HG02763 (cell line): ENCODE results near the gene SH3TC1.

ENCODE experiments used
- ATAC-seq: cut with Tn5 transposase; IDR thresholded peaks from one replicate; pipeline ENCODE4 v1.9.1; 2021; ENCODE audit warnings: mild to moderate bottlenecking, moderate library complexity; ENCODE audit not compliant: unreplicated experiment

The SH3TC1 gene

DNA sequence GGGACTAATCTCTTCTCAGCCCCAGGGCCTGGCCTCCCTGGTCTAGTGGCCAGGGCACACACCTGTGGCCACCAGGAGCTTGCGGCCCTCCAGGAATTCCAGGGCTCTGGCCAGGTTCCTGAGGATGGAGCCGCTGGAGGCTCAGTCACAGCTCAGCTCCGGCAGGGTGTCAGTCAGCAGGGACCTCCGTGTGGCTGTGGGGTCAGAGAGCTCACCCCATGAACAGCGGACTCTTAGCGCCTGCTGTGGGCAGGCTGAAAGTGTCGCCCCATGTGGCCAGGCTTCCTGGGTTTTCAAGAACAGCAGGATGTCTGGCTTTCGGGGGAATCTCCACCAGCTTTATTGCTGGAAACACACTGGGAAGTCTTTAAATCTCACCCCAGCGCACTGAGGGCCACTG, 19.3 kb upstream of the SH3TC1 start:
- no peak for ATAC-seq

DNA sequence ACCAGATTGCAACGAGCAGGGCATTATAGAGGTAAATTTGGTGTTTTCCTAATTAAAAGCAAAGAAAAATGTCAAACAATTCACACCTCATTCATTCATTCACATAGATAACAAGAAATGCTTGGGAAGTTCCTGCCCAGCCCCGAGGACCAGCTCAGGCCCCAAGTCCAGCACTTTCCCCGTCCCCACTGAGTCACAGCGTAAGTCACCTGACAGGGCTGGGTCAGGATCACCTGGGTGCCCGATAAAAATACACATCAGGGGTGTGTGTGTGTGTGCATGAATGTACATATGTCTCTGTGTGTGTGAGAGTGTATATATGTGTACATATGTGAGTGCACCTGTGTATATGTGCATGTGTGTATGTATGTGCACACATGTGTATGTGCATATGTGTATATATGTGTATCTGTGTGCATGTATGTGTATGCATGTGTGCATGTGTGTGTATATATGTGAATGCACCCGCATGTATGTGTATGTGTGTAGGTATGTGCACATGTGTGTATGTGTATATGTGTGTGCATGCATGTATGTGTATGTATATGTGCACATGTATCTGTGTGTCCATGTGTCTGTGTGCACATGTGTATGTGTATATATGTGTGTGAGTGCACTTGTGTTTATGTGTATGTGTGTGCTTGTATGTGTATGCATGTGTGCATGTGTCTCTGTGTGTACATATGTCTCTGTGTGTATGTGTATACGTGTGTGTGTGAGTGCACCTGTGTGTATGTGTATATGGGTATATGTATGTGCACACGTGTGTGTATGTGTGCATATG, 18.6 kb upstream of the SH3TC1 start:
- ATAC-seq, result no peak

DNA sequence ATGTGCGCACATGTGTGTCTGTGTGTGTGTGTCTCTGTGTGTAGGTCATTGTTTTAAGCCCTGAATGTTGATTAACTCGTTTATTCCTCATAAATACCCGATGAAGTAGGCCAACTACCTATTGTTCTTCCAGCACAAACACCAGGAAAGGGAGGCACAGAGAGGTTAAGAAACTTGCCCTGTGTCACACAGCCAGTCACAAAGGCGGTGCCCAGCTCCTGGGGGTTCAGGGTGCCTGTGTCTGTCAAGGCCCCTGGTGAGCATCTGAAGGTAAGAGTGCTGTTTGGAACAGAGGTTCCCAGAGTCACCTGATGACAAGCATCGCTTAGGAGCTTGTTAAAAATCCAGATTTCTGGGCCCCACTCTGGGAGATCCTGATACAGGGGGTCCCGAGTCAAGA, 18.0 kb upstream of the SH3TC1 start:
- no peak for ATAC-seq

DNA sequence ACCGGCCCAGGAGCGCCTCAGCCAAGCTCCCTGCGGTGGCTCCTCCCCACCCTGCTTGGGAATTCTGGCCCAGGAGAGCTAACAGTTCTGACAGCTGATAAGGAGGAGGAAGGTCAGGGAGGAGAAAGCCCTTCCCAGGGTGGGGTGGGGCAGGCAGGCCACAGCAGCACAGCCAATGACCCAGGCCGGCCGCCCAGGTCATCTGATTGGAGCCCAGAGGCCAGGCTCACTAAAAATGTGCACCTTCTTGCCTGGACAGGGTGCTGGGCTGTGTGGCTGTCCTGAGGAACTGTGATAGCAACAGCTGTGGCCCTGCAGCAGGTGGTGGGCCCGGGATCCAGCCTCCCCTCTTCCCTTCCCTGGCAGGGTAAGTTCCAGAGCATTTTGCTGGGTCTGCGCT, 17.2 kb upstream of the SH3TC1 start:
- ATAC-seq, result no peak

DNA sequence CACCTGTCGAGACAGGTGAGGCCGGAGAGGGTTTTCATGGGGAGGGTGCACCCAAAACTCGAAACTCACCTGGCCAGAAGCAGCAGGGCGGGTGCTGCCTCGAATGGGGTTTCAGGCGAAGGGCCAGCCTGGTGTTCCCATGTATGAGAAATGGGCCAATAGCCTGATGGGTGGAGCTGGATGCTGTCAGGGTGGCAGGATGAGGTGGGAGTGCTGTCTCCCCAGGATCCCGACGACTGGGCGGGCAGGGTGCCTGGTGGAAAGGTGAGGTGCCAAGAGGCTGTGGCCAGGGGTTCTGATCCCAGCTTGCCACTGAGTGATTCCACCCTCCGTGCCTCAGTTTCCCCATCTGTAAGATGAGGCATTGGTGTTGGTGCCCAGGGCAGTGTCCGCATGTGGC, 16.8 kb upstream of the SH3TC1 start:
- no peak for ATAC-seq

DNA sequence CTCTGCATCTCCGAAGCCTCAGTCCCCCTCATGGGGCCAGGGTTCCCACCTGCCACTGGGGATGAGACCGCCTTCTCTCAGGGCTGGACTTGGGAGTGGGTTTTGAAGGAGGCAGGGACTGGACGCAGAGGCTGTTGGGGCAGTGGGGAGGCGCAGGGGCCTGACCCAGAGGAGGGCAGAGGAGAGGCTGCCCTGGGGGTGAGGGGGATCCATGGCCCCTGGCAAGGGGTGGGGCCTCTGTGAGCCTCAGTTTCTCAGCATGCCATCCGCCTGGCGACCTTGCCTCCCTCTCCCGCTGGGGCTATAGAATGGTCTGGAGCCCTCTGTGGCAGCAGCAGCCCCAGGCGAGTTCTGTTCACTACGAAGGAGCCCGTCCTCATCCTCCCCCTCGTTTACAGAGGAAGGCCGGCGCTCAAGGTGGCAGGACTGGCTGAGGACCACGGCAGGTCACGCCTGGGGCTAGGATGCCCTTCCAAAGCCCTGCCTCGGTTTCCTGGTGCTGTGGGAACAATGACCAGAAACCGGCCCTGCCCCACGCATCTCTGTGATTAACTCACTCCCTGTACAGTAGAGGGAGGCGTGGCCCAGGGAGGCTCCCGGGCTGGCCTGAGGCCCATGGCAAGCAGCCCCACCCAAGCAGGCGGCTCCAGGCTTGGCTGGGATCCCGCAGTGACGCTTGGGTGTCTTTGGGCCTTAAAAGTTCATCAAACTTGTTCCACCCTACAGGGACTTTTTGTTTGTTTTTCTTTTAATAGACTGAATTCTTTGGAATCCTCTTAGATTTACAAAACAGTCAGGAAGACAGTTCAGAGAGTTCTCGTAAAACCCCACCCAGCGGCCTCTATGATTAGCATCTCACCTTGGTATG, 16.0 kb upstream of the SH3TC1 start:
- no peak for ATAC-seq

DNA sequence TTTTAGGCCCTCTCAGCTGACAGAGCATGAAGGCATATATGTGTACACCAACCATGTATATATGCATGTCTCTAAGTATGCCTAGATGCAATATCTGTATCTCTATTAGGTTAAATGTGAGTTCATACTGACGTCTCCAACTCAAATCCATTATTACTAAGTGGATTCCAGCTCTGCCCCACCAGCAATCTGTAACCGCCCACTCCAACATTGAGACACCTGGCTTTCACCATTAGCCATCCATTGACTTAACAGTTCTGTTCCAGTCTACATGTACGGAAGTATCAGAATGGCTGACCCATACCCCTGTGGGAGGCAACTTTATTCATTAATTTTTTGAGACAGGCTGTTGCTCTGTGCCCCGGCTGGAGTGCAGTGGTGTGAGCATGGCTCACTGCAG, 15.0 kb upstream of the SH3TC1 start:
- no peak for ATAC-seq

DNA sequence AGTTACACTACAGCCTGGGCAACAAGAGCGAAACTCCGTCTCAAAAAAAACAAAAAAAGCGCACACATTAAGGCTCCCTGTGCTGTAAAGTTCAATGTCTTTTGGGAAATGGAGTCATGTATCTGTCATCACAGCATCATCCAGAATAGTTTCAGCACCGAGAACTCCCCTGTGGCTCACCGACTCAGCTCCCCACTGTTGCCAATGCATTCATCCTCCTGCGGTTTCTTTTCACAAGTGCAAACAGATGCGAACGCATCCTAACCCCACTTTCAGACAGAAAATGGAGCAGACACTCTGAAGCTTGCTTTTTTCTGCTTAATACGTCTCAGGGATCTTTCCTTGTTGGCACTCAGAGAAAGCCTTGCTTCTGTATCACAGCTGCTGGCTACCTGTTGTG, 13.8 kb upstream of the SH3TC1 start:
- no peak for ATAC-seq

DNA sequence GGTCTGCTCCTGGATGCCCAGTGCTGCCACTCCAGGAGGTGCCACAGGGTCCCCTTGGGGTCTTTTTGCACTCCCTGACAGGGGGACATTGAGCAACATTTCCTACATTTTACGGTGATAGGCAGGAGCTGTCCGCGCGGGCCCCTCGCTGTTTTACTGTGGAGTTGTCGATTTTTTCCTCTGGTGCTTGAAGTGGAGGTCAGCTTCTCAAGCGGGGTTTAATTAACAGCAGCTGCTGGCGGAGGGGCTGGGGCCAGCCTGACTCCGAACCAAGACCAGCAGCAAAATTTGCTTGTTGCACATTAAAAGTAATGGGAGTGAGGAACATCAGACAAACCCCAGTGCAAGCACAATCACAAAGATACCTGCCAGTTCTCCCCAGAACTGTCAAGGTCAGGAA, 13.2 kb upstream of the SH3TC1 start:
- no peak for ATAC-seq

DNA sequence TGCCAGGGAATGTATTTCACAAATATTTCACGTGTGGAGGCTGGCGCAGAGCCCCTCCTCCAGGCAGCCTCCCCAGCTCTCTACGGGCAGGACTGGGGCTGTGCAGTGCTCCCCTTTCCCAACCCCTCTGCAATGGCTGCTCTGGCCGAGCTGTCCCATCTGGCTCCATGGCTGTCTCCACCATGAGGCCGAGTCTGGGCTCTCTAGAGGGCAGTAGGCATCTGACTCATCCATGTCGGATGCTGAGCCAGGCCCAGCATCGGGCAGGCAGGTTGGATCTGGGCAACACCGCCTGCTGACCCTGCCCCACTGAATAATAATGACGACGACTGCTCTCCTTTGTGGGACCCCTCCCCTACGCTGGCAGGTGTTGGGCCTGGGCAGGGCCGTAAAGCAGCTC, 11.0 kb upstream of the SH3TC1 start:
- no peak for ATAC-seq

DNA sequence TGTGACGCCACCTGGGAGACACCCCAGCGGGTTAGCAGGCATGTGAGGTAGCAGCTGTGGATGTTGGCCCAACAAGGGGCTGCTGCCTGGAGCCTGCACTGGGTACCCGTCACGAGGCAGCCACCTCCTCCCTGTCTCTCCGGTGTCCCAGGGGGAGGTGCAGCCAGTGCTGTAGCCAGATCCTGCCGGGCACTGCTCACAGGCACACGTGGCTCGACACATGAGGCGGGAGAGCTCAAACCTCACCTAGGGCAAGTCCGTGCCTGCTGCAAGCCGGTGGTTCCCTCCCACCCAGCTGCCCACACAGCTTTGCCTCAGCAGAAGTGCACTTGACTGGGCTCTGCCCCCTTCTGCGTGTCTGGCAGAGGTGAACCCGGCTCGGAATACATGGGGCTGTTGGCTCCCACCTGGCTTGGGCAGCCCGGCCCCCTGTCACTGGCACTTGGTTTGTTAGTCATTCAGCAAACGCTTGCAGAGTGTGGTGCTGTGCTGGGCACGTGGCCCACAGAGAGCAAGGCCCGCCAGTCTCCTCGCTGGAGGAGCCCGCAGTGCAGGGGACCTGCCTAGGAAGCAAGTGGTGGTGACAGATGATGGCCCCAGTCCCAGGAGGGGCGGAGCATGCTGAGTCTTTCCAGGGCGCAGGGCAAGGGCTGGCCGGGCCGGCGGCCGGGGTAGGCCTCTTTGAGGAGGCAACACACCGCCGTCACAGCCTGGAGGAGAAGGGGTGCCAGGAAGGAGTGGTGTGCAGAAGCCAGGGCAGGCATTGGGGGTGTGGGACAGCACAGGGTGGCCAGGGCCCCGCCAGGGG, 10.1 kb upstream of the SH3TC1 start:
- no peak for ATAC-seq

DNA sequence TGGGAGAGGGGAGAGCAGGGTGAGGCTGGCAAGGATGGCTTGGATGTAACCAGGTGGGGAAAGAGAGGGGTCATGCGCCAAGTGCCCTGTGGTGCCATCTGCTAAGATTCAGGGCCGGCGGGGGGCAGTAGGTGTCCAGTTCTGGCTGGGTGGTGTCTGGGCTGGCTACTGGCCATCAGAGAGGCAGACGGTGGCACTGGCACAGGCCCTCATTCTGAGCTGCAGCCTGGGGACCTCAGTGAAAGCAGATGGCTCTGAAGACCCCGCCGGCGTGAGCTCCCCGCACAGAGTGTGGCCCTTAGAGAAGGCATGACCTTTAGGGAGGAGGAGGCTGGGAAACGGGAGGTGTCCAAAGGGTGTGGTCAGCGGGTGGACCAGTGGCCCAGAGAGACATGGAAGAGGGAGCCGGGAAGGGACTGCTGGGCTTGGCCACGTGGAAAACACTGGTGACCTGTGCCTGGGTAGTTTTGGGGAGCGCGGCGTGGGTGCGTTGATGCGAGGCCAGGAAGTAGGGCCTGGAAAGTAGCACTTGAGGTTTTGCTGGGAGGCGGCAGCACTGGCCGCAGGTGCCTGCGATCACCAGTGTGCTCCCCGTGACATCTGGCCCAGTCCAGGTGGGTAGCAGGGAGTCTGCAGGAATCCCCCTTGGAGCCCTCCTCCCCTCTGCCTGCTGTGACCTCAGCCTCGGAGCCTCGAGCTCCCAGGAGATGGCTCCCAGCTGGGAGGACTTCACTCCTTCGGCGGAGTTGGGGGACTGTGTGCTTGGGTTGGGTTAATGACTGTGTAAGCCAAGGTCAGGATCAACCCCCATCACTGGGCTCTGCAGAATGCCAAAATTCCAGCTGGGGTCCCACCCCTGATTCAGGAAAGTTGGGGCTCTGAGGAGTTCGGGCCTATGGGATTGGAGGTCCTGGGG, 9.3 kb upstream of the SH3TC1 start:
- ATAC-seq, result no peak

DNA sequence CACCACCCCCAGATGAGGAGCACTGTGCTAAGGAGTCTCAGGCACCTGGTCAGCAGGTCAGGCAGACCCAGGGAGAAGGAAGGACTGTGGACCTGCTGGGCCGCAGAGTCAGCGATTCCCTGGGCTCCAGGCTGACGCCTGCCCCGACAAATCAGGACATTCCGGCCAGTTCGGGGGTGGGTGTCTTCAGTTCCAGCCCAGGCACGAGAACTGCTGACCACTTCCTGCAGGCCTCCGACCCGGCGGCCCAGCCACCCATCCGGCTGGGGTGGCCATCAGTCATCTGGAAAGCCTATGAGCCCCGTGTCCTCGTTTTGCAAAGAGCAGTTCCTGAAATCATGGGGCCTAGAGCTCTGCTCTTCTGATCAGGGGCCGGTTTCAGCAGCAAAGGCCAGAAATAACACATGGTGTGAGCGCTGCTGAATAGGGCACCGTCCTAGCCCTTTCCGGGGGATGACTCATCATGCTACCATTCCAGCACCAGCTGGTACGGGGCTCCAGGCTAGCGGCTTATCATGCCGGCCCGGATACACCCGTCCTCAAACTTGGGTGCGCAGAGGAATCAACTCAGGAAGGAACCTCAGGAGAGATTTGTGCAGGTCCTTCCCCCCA, 7.8 kb upstream of the SH3TC1 start:
- no peak for ATAC-seq

DNA sequence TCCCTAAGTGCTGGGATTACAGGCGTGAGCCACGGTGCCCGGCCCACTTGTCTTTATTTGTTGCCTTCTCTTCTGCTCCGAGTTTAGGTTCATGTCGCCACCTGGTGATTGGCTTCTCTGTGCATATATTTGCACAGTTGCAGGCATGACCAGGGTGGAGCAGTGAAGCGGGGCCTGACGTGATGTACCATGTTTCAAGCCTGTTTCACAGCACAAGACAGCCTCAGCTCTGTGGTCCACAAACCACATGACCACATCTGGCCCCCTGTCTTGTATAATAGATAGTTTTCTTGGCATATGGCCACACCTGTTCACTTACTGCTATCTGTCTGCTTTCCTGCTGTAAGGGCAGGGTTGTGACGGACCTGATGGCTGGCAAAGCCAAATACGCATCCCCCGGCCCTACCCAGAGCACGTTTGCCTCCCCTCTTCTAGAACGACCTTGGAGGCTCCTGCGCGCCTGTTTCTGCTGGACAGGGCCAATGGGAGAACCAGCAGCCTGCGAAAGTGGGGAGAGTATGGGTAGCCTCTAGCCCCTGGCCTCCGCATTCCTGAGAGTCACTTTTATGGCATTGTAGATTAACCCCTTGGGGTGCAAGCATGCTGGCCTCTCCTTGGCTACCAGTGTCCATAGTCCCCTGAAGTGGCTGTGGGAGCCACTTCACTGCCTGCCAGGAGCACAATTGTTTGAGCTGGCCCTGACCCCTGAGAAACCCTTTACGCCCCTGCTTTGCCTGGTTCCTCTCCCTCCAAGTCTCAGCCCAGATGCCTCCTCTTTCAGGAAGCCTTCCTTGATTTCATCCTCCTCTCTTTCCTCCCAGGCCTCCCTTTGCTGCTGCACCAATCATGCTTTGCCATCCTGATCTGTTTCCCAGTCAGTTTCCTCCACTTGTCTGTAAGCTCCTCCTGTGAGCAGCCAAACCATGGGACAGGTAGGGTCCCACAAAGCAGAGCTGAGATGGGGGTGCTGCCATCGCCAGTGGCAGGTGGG, 6.0 kb upstream of the SH3TC1 start:
- peak; percentile 88 for ATAC-seq

DNA sequence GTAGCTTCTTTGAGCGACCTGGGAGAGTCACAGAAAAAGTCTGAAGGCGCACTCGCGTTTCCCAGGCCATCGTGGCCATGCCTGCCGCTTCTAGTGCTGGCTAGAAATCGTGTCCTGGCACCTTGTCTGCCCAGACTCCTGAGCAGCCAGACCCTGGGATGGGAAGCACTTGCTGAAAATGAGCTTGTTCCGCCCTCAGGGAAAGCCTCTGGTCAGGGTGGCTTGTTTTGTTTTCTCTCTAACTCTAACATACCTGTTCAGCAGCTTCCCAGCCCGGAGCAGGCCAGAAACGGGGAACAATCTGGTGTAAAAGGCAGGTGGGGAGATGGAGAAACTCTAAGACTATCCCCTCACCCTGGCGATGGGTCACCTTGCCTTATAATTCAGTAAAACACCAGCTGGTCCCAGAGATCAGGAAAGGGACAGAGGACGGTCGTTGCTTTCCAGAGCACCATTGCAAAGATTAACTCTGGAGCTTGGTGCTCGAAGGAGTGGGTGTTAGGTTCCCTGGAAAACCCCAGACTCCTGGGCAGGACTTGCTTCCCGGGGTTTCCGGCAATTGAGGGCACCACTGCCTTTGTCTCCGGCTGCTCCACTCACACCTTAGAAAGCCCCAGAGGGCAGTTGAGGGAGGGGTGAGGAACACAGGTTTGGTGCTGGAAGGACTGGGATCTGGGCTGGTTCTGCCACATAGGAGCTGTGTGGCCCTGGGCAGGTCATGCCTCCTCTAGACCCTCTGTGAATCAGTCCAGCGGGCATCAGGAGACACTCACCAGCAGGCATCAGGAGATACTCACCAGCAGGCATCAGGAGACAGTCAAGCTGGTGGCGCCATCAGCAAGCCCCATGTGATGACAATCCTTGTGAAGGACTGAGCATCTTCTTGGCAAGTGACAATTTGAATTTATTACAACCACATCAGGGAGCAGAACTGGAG, 4.5 kb upstream of the SH3TC1 start:
- ATAC-seq, result no peak

DNA sequence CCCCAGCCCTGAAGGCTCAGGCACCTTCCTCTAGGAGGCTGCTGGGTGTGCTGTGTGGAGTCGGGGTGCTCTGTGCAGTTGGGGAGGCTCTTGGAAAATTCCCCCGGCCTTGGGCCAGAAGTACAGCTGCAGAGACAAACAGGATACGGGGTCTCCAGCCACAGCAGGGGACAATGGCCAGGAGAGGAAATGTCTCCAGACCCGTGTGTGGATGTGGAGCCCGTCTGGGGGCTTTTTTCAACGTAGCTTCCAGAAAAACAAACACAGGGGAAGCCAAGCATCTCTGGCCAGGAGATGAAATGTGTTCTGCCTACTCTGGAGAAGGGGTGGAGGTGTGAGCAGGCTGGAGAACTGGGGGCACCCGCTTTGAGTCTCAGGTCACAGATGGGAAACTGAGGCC, 3.7 kb upstream of the SH3TC1 start:
- ATAC-seq, result no peak

DNA sequence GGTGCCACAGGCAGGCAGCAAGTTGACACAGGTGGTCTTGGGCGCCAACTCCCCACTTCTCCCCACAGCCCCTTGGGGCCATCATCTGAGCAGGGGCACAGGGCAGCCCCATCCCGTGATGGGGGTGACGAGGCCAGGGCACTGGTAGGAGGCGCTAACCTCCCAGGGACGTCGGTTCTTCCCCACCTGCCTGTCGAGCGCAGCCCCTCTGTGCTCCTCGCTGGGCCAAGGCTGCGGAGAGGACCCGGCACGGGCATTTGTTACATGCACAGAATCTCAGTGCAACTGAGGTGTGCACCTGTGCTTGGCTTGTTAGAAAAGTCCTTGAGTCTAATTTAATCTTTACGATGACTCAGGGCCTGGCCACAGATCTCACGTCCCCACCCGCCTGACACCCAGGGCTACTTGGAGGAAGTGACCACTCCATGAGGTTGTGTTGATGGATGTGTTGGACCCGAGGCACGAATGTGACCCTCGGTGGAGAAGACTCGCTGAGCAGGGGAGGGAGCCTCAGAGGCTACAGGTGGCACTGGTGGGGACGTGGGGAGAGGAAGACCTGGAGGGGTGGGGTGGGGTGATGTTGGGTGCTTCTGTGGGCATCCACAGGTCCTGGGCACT, 3.1 kb upstream of the SH3TC1 start:
- ATAC-seq, result no peak
